Hepatocyte (in vitro differentiated cells): ENCODE results near the gene SDCBP2. TPM values are rescaled to one million over a fixed set of nuclear protein-coding genes. Genes with fewer than 3 reads are reported as not detected.

Experiments
- DNase-seq: peaks from one replicate; pipeline ENCODE4 v3.0.0-alpha.2; 2016; ENCODE audit warnings: low spot score
- H2AFZ ChIP-seq: fragments of 200-600 bp; sonication (generic); 2 replicates; pipeline ENCODE4 v1.6.0; 2016; ENCODE audit warnings: antibody characterized with exemption, mild to moderate bottlenecking
- H3K27ac ChIP-seq: fragments of 200-600 bp; sonication (generic); 2 replicates; pipeline ENCODE4 v1.5.1; 2016; ENCODE audit warnings: mild to moderate bottlenecking
- H3K27me3 ChIP-seq: fragments of 200-600 bp; sonication (generic); 2 replicates; pipeline ENCODE4 v1.6.1; 2016
- H3K36me3 ChIP-seq: fragments of 200-600 bp; sonication (generic); replicated peaks from 2 replicates; pipeline ENCODE4 v1.5.1; 2016; ENCODE audit warnings: low read depth; ENCODE audit not compliant: insufficient read depth
- H3K4me1 ChIP-seq: fragments of 200-600 bp; sonication (generic); 2 replicates; pipeline ENCODE4 v1.5.1; 2016; ENCODE audit warnings: mild to moderate bottlenecking, moderate library complexity; ENCODE audit not compliant: insufficient read depth
- H3K4me2 ChIP-seq: fragments of 200-600 bp; sonication (generic); 2 replicates; pipeline ENCODE4 v1.6.0; 2016
- H3K4me3 ChIP-seq: fragments of 200-600 bp; sonication (generic); 2 replicates; pipeline ENCODE4 v1.5.1; 2016; ENCODE audit warnings: mild to moderate bottlenecking
- H3K79me2 ChIP-seq: fragments of 200-600 bp; sonication (generic); 2 replicates; pipeline ENCODE4 v1.6.0; 2017; ENCODE audit warnings: mild to moderate bottlenecking
- H3K9me2 ChIP-seq: fragments of 200-600 bp; sonication (generic); replicated peaks from 2 replicates; pipeline ENCODE4 v1.6.0; 2017; ENCODE audit warnings: mild to moderate bottlenecking; ENCODE audit not compliant: insufficient read depth
- H3K9me3 ChIP-seq: fragments of 200-600 bp; sonication (generic); 2 replicates; pipeline ENCODE4 v1.5.1; 2016; ENCODE audit warnings: low read depth, mild to moderate bottlenecking
- H4K20me1 ChIP-seq: fragments of 200-600 bp; sonication (generic); 2 replicates; pipeline ENCODE4 v1.6.0; 2016; ENCODE audit warnings: mild to moderate bottlenecking; ENCODE audit not compliant: insufficient read depth, poor library complexity, severe bottlenecking
- CTCF ChIP-seq: fragments of 200-600 bp; sonication (generic); IDR thresholded peaks from 2 replicates; pipeline ENCODE4 v1.5.1; 2016; ENCODE audit warnings: antibody characterized with exemption, mild to moderate bottlenecking; ENCODE audit not compliant: poor library complexity
- EZH2 ChIP-seq: fragments of 200-600 bp; sonication (generic); IDR thresholded peaks from 2 replicates; pipeline ENCODE4 v1.6.1; 2016; ENCODE audit warnings: antibody characterized with exemption, mild to moderate bottlenecking, borderline replicate concordance
- EZH2phosphoT487 ChIP-seq: fragments of 200-600 bp; sonication (generic); IDR thresholded peaks from one replicate; pipeline ENCODE4 v1.6.1; 2018; ENCODE audit warnings: antibody characterized with exemption, mild to moderate bottlenecking, low read depth, moderate library complexity; ENCODE audit not compliant: unreplicated experiment, severe bottlenecking
- whole genome bisulfite sequencing: methylation state at CpG from one replicate; pipeline ENCODE4 v1.1.6; 2016; ENCODE audit warnings: low lambda C conversion rate; ENCODE audit errors: missing lambda C conversion rate; 5-methylcytosine and 5-hydroxymethylcytosine counted together
- polyA plus RNA-seq: library from polyadenylated mRNA; unstranded; fragments of >200 nt; fragmentation: Nextera tagmentation; extraction: Ambion mirVana; gene quantifications from 2 replicates; pipeline ENCODE4 v1.2.1, GENCODE V29; 2016
- total RNA-seq: library from RNA; depleted of rRNA; stranded (reverse); fragments of >200 nt; gene quantifications from 2 replicates; pipeline ENCODE4 v1.2.3, GENCODE V29; 2014

Gene SDCBP2
- total and polyA plus RNA-seq, 2 experiments from 2014 or later = 64.1 to 83.3 TPM

GRCh38 chr20:1286267-1287024 is 42.5 kb downstream of the SDCBP2 start:
- Histone ChIP-seq H3K4me1 (no peaks in the 10 kb centered on the region), H3K27ac (no peak overlapping the region), H3K36me3 (no peaks in the 10 kb centered on the region), H3K79me2 (no peaks in the 10 kb centered on the region), H4K20me1 (no peaks in the 10 kb centered on the region), H3K4me3 (no peak overlapping the region), H3K4me2 (no peak overlapping the region), H3K9me3 (no peaks in the 10 kb centered on the region), H3K27me3 (no peaks in the 10 kb centered on the region), H2AFZ (no peak overlapping the region), H3K9me2 (no peaks in the 10 kb centered on the region)
- TF ChIP-seq EZH2 = no peak
- TF ChIP-seq EZH2phosphoT487 = no peak
- TF ChIP-seq CTCF = no peak
- 84% methylated on average over 9 of the region's 9 CpGs for WGBS
- DNase-seq = no peak

GRCh38 chr20:1283522-1284510 is 45.1 kb downstream of the SDCBP2 start:
- H3K4me3 ChIP-seq = no peak overlapping the region
- no peaks in the 10 kb centered on the region for H4K20me1 ChIP-seq
- no peaks in the 10 kb centered on the region for H3K9me2 ChIP-seq
- no peak overlapping the region for H3K4me2 ChIP-seq
- TF ChIP-seq EZH2 (no peak), CTCF (no peak), EZH2phosphoT487 (no peak)
- WGBS = 80% methylated on average over 9 of the region's 9 CpGs
- no peak overlapping the region for H2AFZ ChIP-seq
- H3K79me2 ChIP-seq = no peaks in the 10 kb centered on the region
- no peaks in the 10 kb centered on the region for H3K36me3 ChIP-seq
- no peak overlapping the region for H3K27ac ChIP-seq
- H3K9me3 ChIP-seq = no peaks in the 10 kb centered on the region
- no peak for DNase-seq
- no peaks in the 10 kb centered on the region for H3K4me1 ChIP-seq
- no peaks in the 10 kb centered on the region for H3K27me3 ChIP-seq

DNA sequence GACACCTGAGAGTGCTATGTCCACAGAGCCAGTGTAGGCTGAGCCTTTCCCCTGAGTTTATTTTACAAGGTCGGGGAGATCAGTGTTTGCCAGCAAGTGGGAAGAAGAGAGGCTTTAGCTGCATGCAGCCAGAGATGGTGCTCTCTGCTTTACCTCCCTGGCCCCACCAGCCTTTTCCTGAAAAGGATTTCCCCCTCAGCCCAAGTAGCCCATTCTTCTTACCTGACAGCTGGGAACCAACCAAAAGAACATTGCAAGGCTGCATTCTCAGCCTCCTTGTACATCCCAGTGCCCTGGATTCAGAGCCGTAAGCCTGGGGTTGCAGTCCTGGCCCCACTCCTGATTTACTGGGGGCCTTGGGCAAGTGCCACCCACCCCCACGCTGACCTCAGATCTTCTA is 46.0 kb downstream of the SDCBP2 start:
- no peaks in the 10 kb centered on the region for H4K20me1 ChIP-seq
- no peaks in the 10 kb centered on the region for H3K4me1 ChIP-seq
- no peak for DNase-seq
- H3K9me2 ChIP-seq = no peaks in the 10 kb centered on the region
- WGBS = 61% methylated on average over 3 of the region's 3 CpGs
- no peak overlapping the region for H3K4me2 ChIP-seq
- no peak overlapping the region for H3K4me3 ChIP-seq
- H3K79me2 ChIP-seq = no peaks in the 10 kb centered on the region
- no peak overlapping the region for H3K27ac ChIP-seq
- no peaks in the 10 kb centered on the region for H3K27me3 ChIP-seq
- TF ChIP-seq CTCF = no peak
- TF ChIP-seq EZH2phosphoT487 = no peak
- TF ChIP-seq EZH2 = no peak
- no peaks in the 10 kb centered on the region for H3K36me3 ChIP-seq
- H3K9me3 ChIP-seq = no peaks in the 10 kb centered on the region
- H2AFZ ChIP-seq = no peak overlapping the region
